HG02884 (cell line): ENCODE measurements around the gene ANKRD27.
A peak's percentile ranks its signal among the peaks of the same experiment; 100 is the strongest.

ENCODE experiments used
- ATAC-seq: cut with Tn5 transposase; IDR thresholded peaks from one replicate; pipeline ENCODE4 v1.9.1; 2021; ENCODE audit warnings: mild to moderate bottlenecking, moderate library complexity; ENCODE audit not compliant: unreplicated experiment

The ANKRD27 gene

GRCh38 chr19:32691291-32691951, 16.4 kb upstream of the ANKRD27 start, which contains the start of gene NUDT19:
Gene NUDT19, plus strand, starts transcription at chr19:32691821. Its CDS starts 140 bp downstream, at chr19:32691961.
- ATAC-seq = peak; percentile 86

GRCh38 chr19:32688311-32688710, 13.3 kb upstream of the ANKRD27 start:
- ATAC-seq = no peak

DNA sequence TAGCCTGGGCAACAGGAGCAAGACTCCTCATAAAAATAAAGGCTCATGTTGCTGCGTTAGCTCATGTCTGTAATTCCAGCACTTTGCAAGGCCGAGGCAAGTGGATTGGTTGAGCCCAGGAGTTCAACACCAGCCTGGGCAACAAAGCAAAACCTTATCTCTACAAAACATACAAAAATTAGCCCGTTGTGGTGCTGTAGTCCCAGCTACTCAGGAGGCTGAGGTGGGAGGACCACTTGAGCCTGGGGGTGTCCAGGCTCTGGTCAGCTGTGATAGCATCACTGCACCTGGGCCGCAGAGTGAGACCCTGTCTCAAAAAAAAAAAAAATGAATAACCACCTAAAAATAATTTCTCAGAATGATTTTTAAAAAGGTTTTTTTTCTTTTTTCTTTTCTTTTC, 12.7 kb upstream of the ANKRD27 start:
- ATAC-seq = no peak

DNA sequence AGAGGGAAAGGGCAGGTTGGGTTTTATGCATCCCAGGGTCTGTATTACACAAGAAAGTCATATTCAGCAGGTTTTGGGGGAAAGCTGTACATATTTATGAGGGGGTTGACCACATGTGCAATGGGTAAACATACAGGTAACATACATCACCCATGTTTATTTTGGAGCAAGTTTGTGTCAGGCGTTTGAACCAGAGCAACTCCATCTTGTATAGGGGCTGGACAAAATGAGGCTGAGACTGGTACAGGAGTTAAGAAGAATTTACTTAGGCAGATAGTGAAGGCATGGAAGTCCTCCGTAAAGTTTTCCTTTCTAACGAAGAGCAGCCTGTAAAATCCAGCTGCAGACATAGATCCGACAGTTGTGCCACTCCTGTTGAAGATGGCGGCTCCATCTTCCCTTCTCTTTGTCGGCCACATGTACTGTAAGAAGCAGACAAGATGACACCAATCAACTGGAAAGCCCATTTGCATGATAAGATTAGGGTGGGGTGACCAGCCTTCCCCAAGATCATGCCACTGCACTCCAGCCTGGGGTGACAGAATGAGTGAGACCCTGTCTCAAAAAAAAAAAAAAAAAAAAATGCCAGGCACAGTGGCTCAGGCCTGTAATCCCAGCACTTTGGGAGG, 12.0 kb upstream of the ANKRD27 start:
- no peak for ATAC-seq

GRCh38 chr19:32682317-32682716, 7.3 kb upstream of the ANKRD27 start:
- no peak for ATAC-seq

GRCh38 chr19:32680986-32681385, 6.0 kb upstream of the ANKRD27 start:
- ATAC-seq = no peak

DNA sequence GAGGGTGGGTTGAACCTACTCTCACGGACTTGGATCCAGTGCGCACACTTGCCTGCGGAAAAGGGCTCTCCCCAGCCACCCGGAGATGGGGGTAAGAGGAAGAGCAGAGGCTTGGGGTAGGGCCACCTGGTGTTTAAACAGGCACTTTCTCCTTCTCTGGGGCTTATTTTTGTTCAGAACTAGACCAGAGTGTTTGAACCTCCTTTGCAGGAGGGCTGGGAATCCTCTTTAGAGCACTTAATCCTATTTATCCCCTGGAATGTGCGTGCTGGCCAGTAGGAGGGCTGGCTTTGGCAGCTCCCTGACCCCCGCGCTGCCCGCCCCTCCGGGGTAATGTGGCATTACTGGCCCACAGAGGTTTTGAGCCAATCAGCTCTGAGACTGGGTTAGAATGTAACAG, 2.7 kb upstream of the ANKRD27 start:
- ATAC-seq = no peak

DNA sequence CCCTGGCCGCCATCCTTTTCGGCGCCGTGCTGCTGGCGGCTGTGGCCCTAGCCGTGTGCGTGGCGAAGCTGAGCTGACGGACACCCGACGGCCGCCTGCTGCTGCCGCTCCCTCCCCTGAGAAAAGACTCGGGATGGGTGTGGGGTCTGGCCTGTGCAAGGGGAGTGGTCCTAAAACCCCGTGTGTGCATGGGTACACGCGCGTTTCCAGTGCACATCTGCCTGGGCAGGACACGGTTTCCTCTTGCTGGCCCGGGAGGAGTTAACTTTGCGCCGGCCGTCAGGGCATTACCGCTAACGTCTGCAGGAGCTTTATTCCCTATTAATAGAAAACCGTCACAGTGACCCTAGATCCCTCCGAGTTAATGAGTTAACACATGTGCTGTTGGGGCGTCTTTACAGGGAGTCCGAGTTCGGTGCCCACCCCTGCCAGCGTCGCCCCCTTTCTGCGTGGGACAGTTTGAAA, 1.9 kb upstream of the ANKRD27 start:
- ATAC-seq = no peak

- no peak for ATAC-seq
Observed at GRCh38 chr19:32676186-32676894, 1.4 kb upstream of the ANKRD27 start.

DNA sequence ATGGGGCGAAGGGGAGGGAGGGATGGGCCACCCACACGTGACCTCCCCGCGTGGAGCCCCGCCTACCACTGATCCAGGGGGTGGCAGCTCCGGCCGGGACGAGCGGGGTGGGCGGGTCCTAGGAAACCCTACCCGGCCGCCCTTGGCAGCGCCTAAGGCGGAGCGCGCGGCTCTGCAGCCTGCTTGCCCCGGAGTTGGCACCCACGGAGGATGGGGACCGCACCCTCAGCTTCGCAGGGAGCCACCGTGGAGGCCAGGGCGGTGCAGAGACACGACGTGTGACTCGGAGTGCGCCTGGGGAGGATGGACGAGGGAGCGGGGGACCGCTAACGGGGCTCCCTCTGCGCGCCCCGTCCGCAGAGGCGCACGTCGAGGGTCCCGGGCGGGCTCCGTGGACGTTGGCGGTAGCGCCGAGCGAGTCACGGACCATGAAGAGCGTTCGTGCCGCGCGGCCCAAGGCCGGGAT, 773 bp upstream of the ANKRD27 start, which contains the start of gene RGS9BP:
TSS of gene RGS9BP (plus strand) at position 129 of the 466 bp plus-strand sequence. CDS start 416 bp downstream, outside the sequence.
- no peak for ATAC-seq

DNA sequence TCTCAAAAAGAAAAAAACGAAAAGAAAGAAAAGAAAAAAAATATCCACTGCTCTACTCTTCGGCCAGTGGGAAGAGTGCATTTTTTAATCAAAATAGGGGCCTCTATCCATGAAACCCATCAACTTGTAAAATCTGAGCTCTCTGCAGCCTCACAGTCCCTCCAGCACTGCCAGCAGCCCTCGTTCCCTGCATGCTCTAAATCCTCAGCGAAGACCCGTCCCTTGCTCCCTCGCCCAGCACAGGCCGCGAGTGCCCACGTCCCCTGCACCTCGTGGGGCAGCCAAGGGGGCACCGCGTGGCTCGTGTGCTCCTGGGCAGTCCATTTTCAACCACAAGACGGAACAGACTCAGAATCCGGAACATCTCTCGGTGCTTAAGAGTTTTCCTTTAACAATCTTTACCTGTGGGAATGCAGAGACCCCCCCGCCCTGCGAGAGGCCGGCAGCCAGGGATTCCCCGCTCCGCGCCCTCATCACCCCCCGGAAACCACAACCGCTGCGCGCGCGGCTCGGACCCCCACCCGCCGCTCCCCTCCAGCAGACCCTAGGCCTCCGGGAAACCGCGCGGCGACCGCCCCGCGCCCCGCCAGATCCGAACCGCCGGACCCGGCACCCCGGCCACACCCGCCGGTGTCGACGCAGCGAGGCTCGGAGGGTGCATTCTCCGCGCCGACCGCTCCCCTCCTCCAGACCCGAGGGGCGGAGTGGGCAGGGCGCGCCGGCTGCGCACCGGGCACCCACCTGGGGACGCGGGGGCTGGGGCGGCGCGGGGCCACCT, 638 bp downstream of the ANKRD27 start:
- ATAC-seq = peak; percentile 2

GRCh38 chr19:32673573-32673972, 1.4 kb downstream of the ANKRD27 start:
- ATAC-seq = no peak

GRCh38 chr19:32672841-32673240, 2.1 kb downstream of the ANKRD27 start:
- ATAC-seq = no peak

DNA sequence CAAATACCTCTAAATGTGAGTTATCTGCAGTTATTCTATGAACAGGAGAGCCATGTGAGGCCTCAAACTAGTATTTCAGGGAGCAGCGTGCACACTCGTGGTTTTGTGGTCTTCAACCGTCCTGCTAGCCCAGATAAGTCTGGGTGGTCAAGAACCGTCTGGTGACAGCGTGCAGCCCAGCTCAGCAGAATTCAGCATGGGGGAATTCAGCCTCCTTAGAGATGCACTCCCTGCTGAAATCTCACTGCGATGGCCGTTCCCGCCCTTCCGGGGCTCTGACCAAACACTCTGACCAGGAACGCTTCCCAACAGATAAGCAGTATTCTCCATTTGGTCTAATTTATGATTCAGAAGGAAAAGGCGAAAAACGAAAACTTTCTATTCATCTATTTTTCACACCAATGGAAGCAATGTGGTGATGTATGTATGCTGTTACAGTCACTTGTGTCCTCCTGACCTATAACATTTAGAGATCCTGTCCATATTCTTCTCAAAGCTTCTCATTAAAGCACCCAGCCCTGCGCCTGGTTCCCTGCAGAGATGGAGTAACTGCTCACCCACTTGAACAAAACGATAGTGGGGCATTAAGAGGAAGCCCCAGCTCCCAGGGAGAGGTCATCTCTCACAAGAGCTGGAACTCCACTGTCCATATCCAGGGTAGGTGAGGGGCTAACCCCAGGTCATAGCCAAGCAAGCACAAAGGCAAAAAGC, 2.9 kb downstream of the ANKRD27 start:
- no peak for ATAC-seq

DNA sequence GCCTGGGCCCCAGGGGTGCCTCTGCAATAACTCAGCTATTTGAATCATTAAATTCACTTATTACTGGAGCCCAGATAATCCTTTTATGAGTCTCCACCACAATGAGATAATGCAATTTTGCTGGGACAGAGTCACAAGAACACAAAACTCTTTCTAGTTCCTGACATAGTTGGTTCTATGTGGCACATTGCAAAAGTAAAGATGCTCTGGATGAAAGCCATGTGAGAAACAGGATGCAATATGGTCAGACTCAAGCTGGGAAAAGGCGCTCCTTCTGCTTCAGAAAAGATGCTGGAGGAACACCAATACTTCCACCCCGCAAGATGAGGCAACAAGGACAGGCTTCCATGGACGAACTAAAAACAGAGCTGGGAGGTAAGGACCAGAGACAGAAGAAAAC, 5.7 kb downstream of the ANKRD27 start:
- no peak for ATAC-seq

DNA sequence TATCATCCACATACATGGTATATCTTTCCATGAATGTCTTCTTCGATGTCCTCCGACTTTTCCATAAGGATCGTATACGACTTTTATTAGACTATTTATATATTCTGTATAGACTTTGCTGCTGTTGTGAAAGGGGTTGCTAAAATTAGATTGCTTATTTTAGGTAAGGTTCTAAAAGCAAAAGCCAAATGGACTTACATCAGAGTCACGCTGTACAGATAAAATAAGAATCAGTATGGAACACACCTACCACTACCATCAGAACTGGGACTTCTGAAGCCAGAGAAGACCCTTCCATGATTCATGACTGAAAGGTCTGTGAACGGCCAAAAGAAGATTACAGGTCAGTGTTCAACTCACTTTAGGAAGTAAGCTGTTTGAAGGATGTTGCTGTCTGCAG, 8.9 kb downstream of the ANKRD27 start:
- no peak for ATAC-seq

- no peak for ATAC-seq
Observed at GRCh38 chr19:32662186-32662585, 12.8 kb downstream of the ANKRD27 start.

GRCh38 chr19:32661318-32661717, 13.7 kb downstream of the ANKRD27 start:
- no peak for ATAC-seq

DNA sequence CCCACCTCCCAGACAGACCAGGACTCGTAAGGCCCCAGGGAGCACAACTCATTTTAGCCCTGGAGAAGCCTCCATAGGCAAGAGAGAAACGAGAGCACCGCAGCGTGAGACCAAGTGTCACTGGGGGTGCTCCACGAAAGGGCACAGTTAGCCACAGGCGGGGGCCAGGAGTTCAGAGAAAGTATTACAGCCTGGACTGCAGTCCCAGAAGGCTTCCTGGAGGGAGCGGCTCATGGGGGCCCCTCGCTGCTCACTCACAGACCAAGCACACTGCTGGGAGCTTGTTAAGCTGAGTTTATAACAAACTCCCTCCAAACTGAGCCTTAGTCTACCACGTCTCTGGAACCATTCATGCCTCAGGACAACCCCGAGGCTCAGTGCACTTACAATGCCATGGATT, 16.5 kb downstream of the ANKRD27 start:
- no peak for ATAC-seq

DNA sequence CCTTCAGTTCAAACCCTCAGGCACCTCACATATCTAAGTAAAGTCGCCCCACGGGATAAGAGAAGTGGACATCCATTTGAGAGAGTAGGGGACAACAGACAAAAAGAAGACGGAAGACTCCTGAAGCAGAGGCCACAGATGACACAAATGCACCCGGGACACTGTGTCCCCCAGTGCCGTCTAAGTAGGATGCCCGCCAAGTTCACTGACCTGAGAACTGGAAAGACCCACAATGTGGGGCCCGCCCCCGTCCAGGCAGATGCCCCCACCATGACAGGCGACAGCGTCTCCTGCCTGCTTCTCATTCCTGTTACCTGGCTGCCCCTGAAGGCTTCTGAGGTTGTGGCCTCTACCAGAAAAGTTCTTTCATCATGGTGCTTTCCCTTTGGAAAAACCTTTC, 16.9 kb downstream of the ANKRD27 start:
- ATAC-seq = no peak
